Adrenal gland (tissue), 12 donors: ENCODE results near the gene CEACAM5. TPM values are rescaled to one million over a fixed set of nuclear protein-coding genes. Genes with fewer than 3 reads are reported as not detected.

Experiments
- DNase-seq, 7 donors: peaks; one replicate each; pipeline ENCODE4 v3.0.0-alpha.2; 2019 to 2020
- H3K27ac ChIP-seq, 5 donors: fragments of 200-600 bp; sonication (generic) in 4 of 5; 1 replicate in 3 of 5; 2 replicates in 2 of 5; pipeline versions ENCODE4 v1.5.1 to v1.8.0; 2016 to 2020; ENCODE audit warnings: mild to moderate bottlenecking in 1 of 5
- H3K27me3 ChIP-seq: fragments of 200-600 bp; 2 replicates; pipeline ENCODE4 v1.8.0; 2021
- H3K36me3 ChIP-seq, 2 donors: fragments of 200-600 bp; replicated peaks in 1 of 2; 1 replicate in 1 of 2; 2 replicates in 1 of 2; pipeline versions ENCODE4 v1.5.1 to v1.8.0; 2018 to 2022
- H3K4me1 ChIP-seq, 2 donors: fragments of 200-600 bp; replicated peaks in 1 of 2; 1 replicate in 1 of 2; 2 replicates in 1 of 2; pipeline versions ENCODE4 v1.5.1 to v1.8.0; 2018 to 2021
- H3K4me3 ChIP-seq, 4 donors: fragments of 200-600 bp; sonication (generic) in 3 of 4; one replicate each; pipeline ENCODE4 v1.5.1; 2016 to 2018
- H3K9me3 ChIP-seq, 3 donors: fragments of 200-600 bp; sonication (generic) in 1 of 3; replicated peaks in 1 of 3; 1 replicate in 2 of 3; 2 replicates in 1 of 3; pipeline versions ENCODE4 v1.5.1 to v1.8.0; 2016 to 2021
- CTCF ChIP-seq, 6 experiments: fragments of 450-650 bp in 4 of 6; fragments of 200-600 bp in 2 of 6; sonication (generic) in 1 of 6; IDR thresholded peaks; 1 replicate in 5 of 6; 2 replicates in 1 of 6; pipeline versions ENCODE4 v1.5.1 to v1.8.0; 2016 to 2021; ENCODE audit warnings: antibody characterized with exemption in 6 of 6, mild to moderate bottlenecking in 2 of 6, moderate library complexity in 1 of 6
- POLR2A ChIP-seq, 2 donors: fragments of 450-650 bp; IDR thresholded peaks; one replicate each; pipeline ENCODE4 v1.6.1; 2017; ENCODE audit warnings: antibody characterized with exemption in 2 of 2, mild to moderate bottlenecking in 2 of 2, moderate library complexity in 1 of 2
- WGBS, 4 donors: extraction: QIAGEN DNeasy Blood & Tissue Kit in 2 of 4; methylation state at CpG; one replicate each; pipeline versions ENCODE4 v1.1.5 to v1.1.7; 2013 to 2017; 5-methylcytosine and 5-hydroxymethylcytosine counted together
- intact Hi-C, 2 donors: fragments of 100-400 bp; cut with DNase I; formaldehyde crosslinking; loops; one replicate each; pipeline versions ENCODE4 v1.14.1 to v1.15.0; 2022 to 2023
- polyA plus RNA-seq, 3 donors: library from polyadenylated mRNA; stranded (reverse); fragments of 200-250 nt in 2 of 3; fragments of 350-450 nt in 1 of 3; fragmentation: Illumina TruSeq in 1 of 3; extraction: RNeasy Lipid Tissue Mini Kit (QIAGEN cat#74804) in 1 of 3; gene quantifications; one replicate each; pipeline ENCODE4 v1.2.3, GENCODE V29; 2013 to 2014
- total RNA-seq, 9 donors: library from RNA; depleted of rRNA in 4 of 9; stranded (reverse); fragments of >200 nt in 4 of 9; fragments of 120-200 nt in 1 of 9; fragmentation: NEBNext Ultra II Directional in 1 of 9; extraction: Animal tissue kit (Norgen Biotek cat#: 25700) in 1 of 9; gene quantifications; one replicate each; pipeline versions ENCODE4 v1.1.0 to v1.2.4, GENCODE V29; 2013 to 2023
- donor health status: healthy with polysubstance abuse.
- donor health status: Bipolar disorder and iron deficiency.
- donor health status: DM: yes; HTN: yes; CAD: no.
- donor health status: DM: no; HTN: no; CAD: no.
- donor health status: DM: no; HTN: no; CAD: no.
- donor health status: DM: yes; HTN: yes; CAD: no.

Gene CEACAM5
- total and polyA plus RNA-seq, 12 donors, result 0.06 to 0.72 (median 0.34) TPM; not detected in 6

GRCh38 chr19:41689993-41690800, 18.2 kb upstream of the CEACAM5 start:
- WGBS, 4 donors, result 57 to 67% (median 60%) methylated on average over 2 to 4 of the region's 4 CpGs
- DNase-seq, result no peak
- intact Hi-C loops, result no loop called here
- no peak overlapping the region for H3K4me3 ChIP-seq
- H3K27me3 ChIP-seq, result peaks cover 3% of the 10 kb centered on the region
- H3K9me3 ChIP-seq, result no peaks in the 10 kb centered on the region
- TF ChIP-seq POLR2A (IDR thresholded peaks at IDR 0.05) (no peak), CTCF (IDR thresholded peaks at IDR 0.05) (no peak)
- H3K36me3 ChIP-seq, result no peaks in the 10 kb centered on the region
- no peak overlapping the region for H3K27ac ChIP-seq
- H3K4me1 ChIP-seq, result no peaks in the 10 kb centered on the region

GRCh38 chr19:41690801-41691065, 17.7 kb upstream of the CEACAM5 start:
- DNase-seq, result no peak
- H3K27me3 ChIP-seq, result peaks cover 3% of the 10 kb centered on the region
- TF ChIP-seq CTCF (IDR thresholded peaks at IDR 0.05) (no peak), POLR2A (IDR thresholded peaks at IDR 0.05) (no peak)
- H3K27ac ChIP-seq, result no peak overlapping the region
- no peaks in the 10 kb centered on the region for H3K9me3 ChIP-seq
- intact Hi-C loops, result no loop called here
- H3K4me1 ChIP-seq, result no peaks in the 10 kb centered on the region
- no peak overlapping the region for H3K4me3 ChIP-seq
- 80 to 90% (median 84%) methylated on average over 1 to 3 of the region's 3 CpGs; no CpG with 5 or more reads in 1 of the 4 donors for whole genome bisulfite sequencing, 4 donors
- no peaks in the 10 kb centered on the region for H3K36me3 ChIP-seq

GRCh38 chr19:41691268-41691970, 17.0 kb upstream of the CEACAM5 start:
- no peak for DNase-seq
- H3K36me3 ChIP-seq, result no peaks in the 10 kb centered on the region
- intact Hi-C loops, result no loop called here
- no peaks in the 10 kb centered on the region for H3K4me1 ChIP-seq
- H3K9me3 ChIP-seq, result no peaks in the 10 kb centered on the region
- no peak overlapping the region for H3K4me3 ChIP-seq
- H3K27ac ChIP-seq, result no peak overlapping the region
- H3K27me3 ChIP-seq, result peaks cover 3% of the 10 kb centered on the region
- TF ChIP-seq CTCF (IDR thresholded peaks at IDR 0.05), result peak in 4 of 6 experiments; percentile 14 to 32 (median 22)
- TF ChIP-seq POLR2A (IDR thresholded peaks at IDR 0.05), result no peak
- 26 to 30% (median 28%) methylated on average over 20 of the region's 20 CpGs for WGBS, 4 donors

GRCh38 chr19:41694196-41694595, 14.2 kb upstream of the CEACAM5 start:
- H3K36me3 ChIP-seq, result no peaks in the 10 kb centered on the region
- H3K4me1 ChIP-seq, result no peaks in the 10 kb centered on the region
- H3K27ac ChIP-seq, result no peak overlapping the region
- 37 to 60% (median 59%) methylated on average over 1 of the region's 1 CpG for WGBS, 4 donors
- TF ChIP-seq POLR2A (IDR thresholded peaks at IDR 0.05) (no peak), CTCF (IDR thresholded peaks at IDR 0.05) (no peak)
- intact Hi-C loops, result no loop called here
- H3K27me3 ChIP-seq, result peaks cover 3% of the 10 kb centered on the region
- no peaks in the 10 kb centered on the region for H3K9me3 ChIP-seq
- DNase-seq, result no peak
- no peak overlapping the region for H3K4me3 ChIP-seq
